ENCODE data around the gene NRAP.
"Not testable (repeated sequence)": the region's sequence is repeated elsewhere in the genome, so short reads cannot be mapped to it uniquely, and the experiment has no call there.

NRAP gene

DNA sequence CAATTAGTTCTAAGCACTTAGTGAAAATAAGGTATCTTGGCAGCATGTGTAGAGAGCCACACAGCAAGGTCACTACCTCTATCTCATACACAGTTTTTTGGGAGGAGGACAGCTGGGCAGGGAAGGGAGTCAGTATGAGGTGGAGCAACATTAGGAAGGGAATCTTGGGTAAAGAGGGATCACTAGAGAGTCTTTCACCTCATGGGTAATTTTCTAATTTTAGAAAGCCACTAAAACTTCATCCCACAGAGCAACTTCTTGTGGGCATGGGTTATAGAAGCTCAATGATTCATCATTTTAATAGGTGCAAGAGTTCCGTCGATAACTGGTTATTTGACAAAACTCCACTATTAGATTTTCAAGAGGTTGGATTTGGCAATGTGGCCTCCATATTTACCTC is 2.5 kb downstream of the NRAP start:
- TF ChIP-seq ARNT (IDR thresholded peaks at IDR 0.05) (no peak), ZNF384 (IDR thresholded peaks at IDR 0.05) (no peak), FOXM1 (IDR thresholded peaks at IDR 0.05; ENCODE audit: borderline replicate concordance) (no peak), L3MBTL2 (conservative IDR thresholded peaks at IDR 0.05) (no peak), NFRKB (IDR thresholded peaks at IDR 0.05) (no peak), ELF4 (IDR thresholded peaks at IDR 0.05) (no peak), LEF1 (IDR thresholded peaks at IDR 0.05; ENCODE audit: borderline replicate concordance) (no peak), SUZ12 (IDR thresholded peaks at IDR 0.05) (no peak), TARDBP (IDR thresholded peaks at IDR 0.05) (no peak), HDGF (IDR thresholded peaks at IDR 0.05; ENCODE audit: borderline replicate concordance) (no peak), CTBP1 (IDR thresholded peaks at IDR 0.05; ENCODE audit: borderline replicate concordance) (no peak), FOXA1 (IDR thresholded peaks at IDR 0.05) (no peak), SP1 (IDR thresholded peaks at IDR 0.05) (no peak), FOXK2 (IDR thresholded peaks at IDR 0.05) (no peak), BHLHE40 (IDR thresholded peaks at IDR 0.05; ENCODE audit: borderline replicate concordance) (no peak)
- TF ChIP-seq, protein P1, sequence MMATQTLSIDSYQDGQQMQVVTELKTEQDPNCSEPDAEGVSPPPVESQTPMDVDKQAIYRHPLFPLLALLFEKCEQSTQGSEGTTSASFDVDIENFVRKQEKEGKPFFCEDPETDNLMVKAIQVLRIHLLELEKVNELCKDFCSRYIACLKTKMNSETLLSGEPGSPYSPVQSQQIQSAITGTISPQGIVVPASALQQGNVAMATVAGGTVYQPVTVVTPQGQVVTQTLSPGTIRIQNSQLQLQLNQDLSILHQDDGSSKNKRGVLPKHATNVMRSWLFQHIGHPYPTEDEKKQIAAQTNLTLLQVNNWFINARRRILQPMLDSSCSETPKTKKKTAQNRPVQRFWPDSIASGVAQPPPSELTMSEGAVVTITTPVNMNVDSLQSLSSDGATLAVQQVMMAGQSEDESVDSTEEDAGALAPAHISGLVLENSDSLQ (IDR thresholded peaks at IDR 0.05), result no peak
- DNase-seq (ENCODE audit: extremely low spot score), result no peak
- CTCF ChIA-PET, result no interaction called here
- POLR2A ChIA-PET, result interaction anchor here (1.0 kb wide), 1 partner anchor 18 kb away, joined by 5 read pairs; the partner anchor contains the start of gene CASP7

DNA sequence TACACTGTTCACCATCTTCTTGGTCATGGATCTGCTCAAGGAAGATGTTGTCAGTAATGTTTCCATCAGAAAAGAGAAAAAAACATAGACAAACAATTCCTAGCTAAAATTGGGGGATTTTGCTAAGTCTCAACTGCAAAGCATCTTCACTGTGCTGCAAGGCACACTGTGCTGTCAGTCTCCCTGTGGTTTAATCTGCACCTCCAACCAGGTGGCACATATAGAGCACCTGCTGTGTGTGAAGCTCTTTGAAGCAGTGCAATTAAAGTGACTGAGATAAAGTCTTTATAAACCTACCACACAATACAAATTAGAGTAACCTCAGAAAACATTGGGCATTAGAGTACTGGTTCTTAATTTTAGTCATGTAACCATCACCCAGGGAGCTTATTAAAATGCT is 6.3 kb downstream of the NRAP start:
- TF ChIP-seq, protein P1 (IDR thresholded peaks at IDR 0.05), result no peak
- no peak for TF ChIP-seq TARDBP (IDR thresholded peaks at IDR 0.05)
- TF ChIP-seq FOXM1 (IDR thresholded peaks at IDR 0.05; ENCODE audit: borderline replicate concordance), result no peak
- TF ChIP-seq BHLHE40 (IDR thresholded peaks at IDR 0.05; ENCODE audit: borderline replicate concordance), result no peak
- no peak for TF ChIP-seq ELF4 (IDR thresholded peaks at IDR 0.05)
- TF ChIP-seq SP1 (IDR thresholded peaks at IDR 0.05), result no peak
- no peak for TF ChIP-seq LEF1 (IDR thresholded peaks at IDR 0.05; ENCODE audit: borderline replicate concordance)
- TF ChIP-seq FOXK2 (IDR thresholded peaks at IDR 0.05), result no peak
- ChIA-PET CTCF (no interaction called here), POLR2A (no interaction called here)
- no peak for DNase-seq (ENCODE audit: extremely low spot score)

DNA sequence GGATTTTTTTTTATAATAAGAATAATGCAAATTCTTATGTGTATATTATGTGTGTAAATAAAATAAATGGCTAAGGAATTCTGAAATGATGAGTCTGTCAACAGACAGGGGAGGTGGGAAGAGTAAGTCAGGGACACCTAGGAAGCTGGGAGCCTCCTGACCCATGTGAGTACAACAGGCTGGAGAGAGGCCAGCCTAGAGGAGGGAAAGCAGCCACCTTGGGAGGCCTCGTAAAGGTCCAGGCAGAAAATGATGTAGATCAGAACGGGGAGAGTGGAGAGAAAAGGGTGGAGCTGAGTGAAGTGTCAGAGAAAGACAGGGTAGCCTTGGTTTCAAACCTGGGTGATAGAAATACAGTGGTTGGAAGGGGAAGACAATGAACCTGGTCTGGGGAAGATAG is 6.9 kb downstream of the NRAP start:
- TF ChIP-seq BHLHE40 (IDR thresholded peaks at IDR 0.05; ENCODE audit: borderline replicate concordance) (no peak), ARNT (IDR thresholded peaks at IDR 0.05) (no peak), SUZ12 (IDR thresholded peaks at IDR 0.05) (no peak), FOXK2 (IDR thresholded peaks at IDR 0.05) (no peak), ZNF384 (IDR thresholded peaks at IDR 0.05) (no peak), L3MBTL2 (conservative IDR thresholded peaks at IDR 0.05) (no peak)
- POLR2A ChIA-PET, result no interaction called here
- CTCF ChIA-PET, result interaction anchor here (1.0 kb wide), 1 partner anchor 22 kb away, joined by 4 read pairs; no protein-coding TSS in a partner anchor
- DNase-seq (ENCODE audit: extremely low spot score), result no peak

DNA sequence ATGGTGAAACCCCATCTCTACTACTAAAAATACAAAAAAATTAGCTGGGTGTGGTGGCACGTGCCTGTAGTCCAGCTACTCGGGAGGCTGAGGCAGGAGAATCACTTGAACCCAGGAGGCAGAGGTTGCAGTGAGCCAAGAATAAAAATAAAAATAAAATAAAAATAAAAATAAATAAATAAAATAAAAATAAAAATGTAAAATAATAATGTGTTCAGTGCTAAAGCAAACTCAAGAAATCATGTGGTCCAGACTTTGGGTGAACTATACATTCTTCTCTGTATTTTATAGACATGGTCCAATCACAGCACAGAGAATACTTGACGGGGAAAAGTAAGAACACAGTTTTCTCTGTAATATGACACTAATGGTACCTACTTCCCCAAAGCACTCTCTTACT is 11.4 kb downstream of the NRAP start:
- DNase-seq (ENCODE audit: extremely low spot score); POLR2A ChIA-PET: not testable (repeated sequence)
- CTCF ChIA-PET, result interaction anchor here (0.8 kb wide), 1 partner anchor 36 kb away, joined by 3 read pairs; no protein-coding TSS in a partner anchor

DNA sequence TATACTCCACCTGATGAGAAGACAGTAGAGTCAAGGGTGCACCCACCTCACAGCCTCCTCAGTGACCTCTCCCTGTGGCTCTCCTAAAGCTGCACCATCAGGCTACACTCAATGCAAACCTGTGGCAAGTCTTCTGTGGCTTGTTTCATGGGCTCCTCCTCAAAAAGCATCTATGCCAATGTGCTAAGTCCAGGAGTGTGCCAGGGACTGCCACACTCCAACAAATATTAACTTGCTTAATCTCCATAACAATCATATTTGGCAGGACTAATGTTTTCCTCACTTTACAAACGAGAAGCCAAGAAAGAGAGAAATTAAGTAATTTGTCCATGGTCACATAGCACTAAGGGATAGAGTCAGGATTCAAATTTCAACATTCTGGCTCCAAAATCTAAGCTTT is 11.9 kb downstream of the NRAP start:
- DNase-seq (ENCODE audit: extremely low spot score), result no peak
- TF ChIP-seq ELF4 (IDR thresholded peaks at IDR 0.05) (no peak), ARNT (IDR thresholded peaks at IDR 0.05) (no peak), HDGF (IDR thresholded peaks at IDR 0.05; ENCODE audit: borderline replicate concordance) (no peak), TARDBP (IDR thresholded peaks at IDR 0.05) (no peak), L3MBTL2 (conservative IDR thresholded peaks at IDR 0.05) (no peak), FOXK2 (IDR thresholded peaks at IDR 0.05) (no peak), ZNF384 (IDR thresholded peaks at IDR 0.05) (no peak), BHLHE40 (IDR thresholded peaks at IDR 0.05; ENCODE audit: borderline replicate concordance) (no peak)
- POLR2A ChIA-PET, result no interaction called here
- CTCF ChIA-PET, result interaction anchor here (0.8 kb wide), 1 partner anchor 35 kb away, joined by 3 read pairs; no protein-coding TSS in a partner anchor

DNA sequence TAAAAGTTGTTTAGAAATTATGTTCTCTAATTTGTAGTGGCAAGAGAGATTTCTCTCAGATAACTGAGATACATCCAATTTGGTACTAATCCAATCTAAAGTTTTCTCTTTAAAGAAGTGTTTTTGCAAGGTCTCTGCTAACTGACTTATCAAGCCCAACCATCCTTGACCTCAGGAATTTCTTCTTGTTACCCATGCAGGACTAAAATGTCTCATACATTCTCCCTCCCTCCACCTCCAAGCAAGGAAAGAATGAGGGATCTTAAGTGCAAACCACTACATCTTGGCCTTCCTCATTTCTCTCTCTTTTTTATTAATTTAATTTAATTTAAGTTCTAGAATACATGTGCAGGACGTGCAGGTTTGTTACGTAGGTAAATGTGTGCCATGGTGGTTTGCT is 12.8 kb downstream of the NRAP start:
- CTCF ChIA-PET, result interaction anchor here (0.6 kb wide), 1 partner anchor 83 kb away, joined by 3 read pairs; no protein-coding TSS in a partner anchor
- POLR2A ChIA-PET, result no interaction called here
- DNase-seq (ENCODE audit: extremely low spot score), result no peak
- no peak for TF ChIP-seq HDGF (IDR thresholded peaks at IDR 0.05; ENCODE audit: borderline replicate concordance)
- TF ChIP-seq SP1 (IDR thresholded peaks at IDR 0.05), result no peak
- TF ChIP-seq FOXM1 (IDR thresholded peaks at IDR 0.05; ENCODE audit: borderline replicate concordance), result no peak
- no peak for TF ChIP-seq SUZ12 (IDR thresholded peaks at IDR 0.05)

DNA sequence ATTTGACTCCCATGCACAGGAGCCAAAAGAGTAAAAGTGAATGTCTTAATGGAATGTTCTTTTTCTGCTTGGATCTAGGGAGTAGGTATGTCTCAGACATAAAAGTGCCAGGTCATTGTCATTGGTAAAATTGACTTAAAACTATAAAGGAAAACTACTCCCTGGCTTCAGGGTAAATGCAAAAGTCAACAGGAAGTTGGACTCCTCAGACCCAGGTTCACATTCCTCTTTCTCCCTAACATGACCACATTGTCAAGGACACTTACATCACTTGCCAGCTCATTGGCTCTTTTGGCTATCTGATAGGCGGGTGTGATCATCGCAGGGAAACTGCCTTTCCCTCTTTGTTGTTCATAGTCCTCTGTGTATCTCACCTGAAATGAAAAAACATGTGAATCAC is 13.7 kb downstream of the NRAP start:
- POLR2A ChIA-PET, result no interaction called here
- CTCF ChIA-PET, result interaction anchor here (0.6 kb wide), 1 partner anchor 82 kb away, joined by 3 read pairs; no protein-coding TSS in a partner anchor
- TF ChIP-seq, protein P1 (IDR thresholded peaks at IDR 0.05), result no peak
- no peak for TF ChIP-seq NFRKB (IDR thresholded peaks at IDR 0.05)
- TF ChIP-seq BHLHE40 (IDR thresholded peaks at IDR 0.05; ENCODE audit: borderline replicate concordance), result no peak
- TF ChIP-seq FOXA1 (IDR thresholded peaks at IDR 0.05), result no peak
- no peak for TF ChIP-seq TARDBP (IDR thresholded peaks at IDR 0.05)
- TF ChIP-seq ZNF384 (IDR thresholded peaks at IDR 0.05), result no peak
- no peak for TF ChIP-seq L3MBTL2 (conservative IDR thresholded peaks at IDR 0.05)
- no peak for TF ChIP-seq FOXM1 (IDR thresholded peaks at IDR 0.05; ENCODE audit: borderline replicate concordance)
- TF ChIP-seq FOXK2 (IDR thresholded peaks at IDR 0.05), result no peak
- no peak for TF ChIP-seq ELF4 (IDR thresholded peaks at IDR 0.05)
- TF ChIP-seq ARNT (IDR thresholded peaks at IDR 0.05), result no peak
- no peak for TF ChIP-seq SP1 (IDR thresholded peaks at IDR 0.05)
- TF ChIP-seq CTBP1 (IDR thresholded peaks at IDR 0.05; ENCODE audit: borderline replicate concordance), result no peak
- TF ChIP-seq HDGF (IDR thresholded peaks at IDR 0.05; ENCODE audit: borderline replicate concordance), result no peak
- TF ChIP-seq LEF1 (IDR thresholded peaks at IDR 0.05; ENCODE audit: borderline replicate concordance), result no peak
- no peak for TF ChIP-seq SUZ12 (IDR thresholded peaks at IDR 0.05)
- DNase-seq (ENCODE audit: extremely low spot score), result no peak
